Measurements from ENCODE around the gene TRPM3. TPM values are rescaled to one million over a fixed set of nuclear protein-coding genes. Genes with fewer than 3 reads are reported as not detected.

Gene TRPM3
- total RNA-seq, 1 donor from 2014 or later = not detected

GRCh38 chr9:70910598-70910997 is 210.8 kb downstream of the TRPM3 start:
- Mint-ChIP-seq H3K36me3 (ENCODE audit: low read depth) (no peaks in the 10 kb centered on the region), H3K4me1 (no peaks in the 10 kb centered on the region), H3K27ac (no peak overlapping the region), H3K9me3 (no peaks in the 10 kb centered on the region), H3K27me3 (no peaks in the 10 kb centered on the region), H3K4me3 (no peak overlapping the region)
- intact Hi-C loops (cut with micrococcal nuclease) = no loop called here
- no peak for DNase-seq

- intact Hi-C loops (cut with micrococcal nuclease) = no loop called here
- Mint-ChIP-seq H3K27ac (no peak overlapping the region), H3K4me3 (no peak overlapping the region), H3K27me3 (peaks cover 2% of the 10 kb centered on the region), H3K4me1 (no peaks in the 10 kb centered on the region), H3K9me3 (no peaks in the 10 kb centered on the region), H3K36me3 (ENCODE audit: low read depth) (no peaks in the 10 kb centered on the region)
- no peak for DNase-seq
Measured at GRCh38 chr9:70902692-70903131, 218.7 kb downstream of the TRPM3 start.

GRCh38 chr9:70902171-70902570 is 219.2 kb downstream of the TRPM3 start:
- DNase-seq = no peak
- H3K9me3 Mint-ChIP-seq = no peaks in the 10 kb centered on the region
- no peaks in the 10 kb centered on the region for H3K4me1 Mint-ChIP-seq
- intact Hi-C loops (cut with micrococcal nuclease) = no loop called here
- peaks cover 2% of the 10 kb centered on the region for H3K27me3 Mint-ChIP-seq
- no peak overlapping the region for H3K27ac Mint-ChIP-seq
- H3K36me3 Mint-ChIP-seq (ENCODE audit: low read depth) = no peaks in the 10 kb centered on the region
- no peak overlapping the region for H3K4me3 Mint-ChIP-seq

- Mint-ChIP-seq H3K27ac (no peak overlapping the region), H3K4me3 (no peak overlapping the region), H3K4me1 (no peaks in the 10 kb centered on the region), H3K27me3 (peaks cover 2% of the 10 kb centered on the region), H3K36me3 (ENCODE audit: low read depth) (no peaks in the 10 kb centered on the region), H3K9me3 (no peaks in the 10 kb centered on the region)
- intact Hi-C loops (cut with micrococcal nuclease) = no loop called here
- DNase-seq = no peak
Measured at GRCh38 chr9:70901746-70902145, 219.7 kb downstream of the TRPM3 start.

GRCh38 chr9:70901013-70901412 is 220.4 kb downstream of the TRPM3 start:
- no peak overlapping the region for H3K4me3 Mint-ChIP-seq
- no peaks in the 10 kb centered on the region for H3K9me3 Mint-ChIP-seq
- H3K36me3 Mint-ChIP-seq (ENCODE audit: low read depth) = no peaks in the 10 kb centered on the region
- DNase-seq = no peak
- intact Hi-C loops (cut with micrococcal nuclease) = no loop called here
- H3K4me1 Mint-ChIP-seq = no peaks in the 10 kb centered on the region
- H3K27me3 Mint-ChIP-seq = peaks cover 2% of the 10 kb centered on the region
- H3K27ac Mint-ChIP-seq = no peak overlapping the region

- Mint-ChIP-seq H3K4me3 (no peak overlapping the region), H3K27me3 (no peaks in the 10 kb centered on the region), H3K27ac (no peak overlapping the region), H3K9me3 (no peaks in the 10 kb centered on the region), H3K36me3 (ENCODE audit: low read depth) (no peaks in the 10 kb centered on the region), H3K4me1 (no peaks in the 10 kb centered on the region)
- DNase-seq = no peak
- intact Hi-C loops (cut with micrococcal nuclease) = no loop called here
Measured at GRCh38 chr9:70893580-70894122, 227.8 kb downstream of the TRPM3 start.

- DNase-seq = no peak
- Mint-ChIP-seq H3K4me1 (no peaks in the 10 kb centered on the region), H3K27ac (no peak overlapping the region), H3K27me3 (peaks cover 2% of the 10 kb centered on the region), H3K4me3 (no peak overlapping the region), H3K36me3 (ENCODE audit: low read depth) (no peaks in the 10 kb centered on the region), H3K9me3 (no peaks in the 10 kb centered on the region)
- intact Hi-C loops (cut with micrococcal nuclease) = no loop called here
Measured at GRCh38 chr9:70888471-70888870, 232.9 kb downstream of the TRPM3 start.

GRCh38 chr9:70887826-70888225 is 233.6 kb downstream of the TRPM3 start:
- no peak overlapping the region for H3K4me3 Mint-ChIP-seq
- intact Hi-C loops (cut with micrococcal nuclease) = no loop called here
- H3K9me3 Mint-ChIP-seq = no peaks in the 10 kb centered on the region
- no peaks in the 10 kb centered on the region for H3K36me3 Mint-ChIP-seq (ENCODE audit: low read depth)
- DNase-seq = no peak
- no peaks in the 10 kb centered on the region for H3K4me1 Mint-ChIP-seq
- H3K27ac Mint-ChIP-seq = no peak overlapping the region
- peaks cover 2% of the 10 kb centered on the region for H3K27me3 Mint-ChIP-seq

- no peak for DNase-seq
- Mint-ChIP-seq H3K27me3 (peaks cover 2% of the 10 kb centered on the region), H3K36me3 (ENCODE audit: low read depth) (no peaks in the 10 kb centered on the region), H3K4me1 (no peaks in the 10 kb centered on the region), H3K9me3 (no peaks in the 10 kb centered on the region), H3K27ac (no peak overlapping the region), H3K4me3 (no peak overlapping the region)
- intact Hi-C loops (cut with micrococcal nuclease) = no loop called here
Measured at GRCh38 chr9:70883963-70884793, 237.2 kb downstream of the TRPM3 start.

GRCh38 chr9:70883056-70883455 is 238.4 kb downstream of the TRPM3 start:
- Mint-ChIP-seq H3K36me3 (ENCODE audit: low read depth) (no peaks in the 10 kb centered on the region), H3K4me3 (no peak overlapping the region), H3K27ac (no peak overlapping the region), H3K9me3 (no peaks in the 10 kb centered on the region), H3K4me1 (no peaks in the 10 kb centered on the region), H3K27me3 (peaks cover 2% of the 10 kb centered on the region)
- intact Hi-C loops (cut with micrococcal nuclease) = no loop called here
- no peak for DNase-seq

GRCh38 chr9:70881333-70881732 is 240.1 kb downstream of the TRPM3 start:
- Mint-ChIP-seq H3K27me3 (peaks cover 2% of the 10 kb centered on the region), H3K4me3 (no peak overlapping the region), H3K36me3 (ENCODE audit: low read depth) (no peaks in the 10 kb centered on the region), H3K9me3 (no peaks in the 10 kb centered on the region), H3K4me1 (no peaks in the 10 kb centered on the region), H3K27ac (no peak overlapping the region)
- intact Hi-C loops (cut with micrococcal nuclease) = no loop called here
- no peak for DNase-seq

- peaks cover 1% of the 10 kb centered on the region for H3K27me3 Mint-ChIP-seq
Measured at GRCh38 chr9:70880535-70880934, 240.9 kb downstream of the TRPM3 start.

GRCh38 chr9:70878576-70878975 is 242.8 kb downstream of the TRPM3 start:
- no peak overlapping the region for H3K27ac Mint-ChIP-seq
- no peaks in the 10 kb centered on the region for H3K27me3 Mint-ChIP-seq
- DNase-seq = no peak

More at GRCh38 chr9:70880535-70880934, 240.9 kb downstream of the TRPM3 start:
- intact Hi-C loops (cut with micrococcal nuclease) = no loop called here
- Mint-ChIP-seq H3K36me3 (ENCODE audit: low read depth) (no peaks in the 10 kb centered on the region), H3K4me3 (no peak overlapping the region), H3K27ac (no peak overlapping the region), H3K9me3 (no peaks in the 10 kb centered on the region), H3K4me1 (no peaks in the 10 kb centered on the region)
- no peak for DNase-seq

GRCh38 chr9:70874451-70874850 is 247.0 kb downstream of the TRPM3 start:
- intact Hi-C loops (cut with micrococcal nuclease) = no loop called here
- H3K9me3 Mint-ChIP-seq = no peaks in the 10 kb centered on the region
- no peak overlapping the region for H3K27ac Mint-ChIP-seq
- no peak for DNase-seq
- no peaks in the 10 kb centered on the region for H3K4me1 Mint-ChIP-seq
- H3K27me3 Mint-ChIP-seq = peaks cover 2% of the 10 kb centered on the region
- no peaks in the 10 kb centered on the region for H3K36me3 Mint-ChIP-seq (ENCODE audit: low read depth)
- no peak overlapping the region for H3K4me3 Mint-ChIP-seq

More at GRCh38 chr9:70878576-70878975, 242.8 kb downstream of the TRPM3 start:
- H3K36me3 Mint-ChIP-seq (ENCODE audit: low read depth) = no peaks in the 10 kb centered on the region
- H3K9me3 Mint-ChIP-seq = no peaks in the 10 kb centered on the region
- H3K4me1 Mint-ChIP-seq = no peaks in the 10 kb centered on the region
- no peak overlapping the region for H3K4me3 Mint-ChIP-seq
- intact Hi-C loops (cut with micrococcal nuclease) = no loop called here
